ENCODE measurements around the gene FAM13A.

FAM13A gene

GRCh38 chr4:88963817-88964216 lies 93.2 kb downstream of the FAM13A start:
- H3K9me3 Mint-ChIP-seq, result no peaks in the 10 kb centered on the region
- ATAC-seq (replicated peaks; ENCODE audit: extremely low read depth, poor library complexity, severe bottlenecking), result no peak
- H3K27ac Mint-ChIP-seq (ENCODE audit: low read depth), result no peak overlapping the region
- no peak for DNase-seq (ENCODE audit: low spot score in 2 of 2)
- peaks cover 24% of the 10 kb centered on the region for H3K27me3 Mint-ChIP-seq
- H3K4me1 Mint-ChIP-seq, result no peaks in the 10 kb centered on the region
- H3K36me3 Mint-ChIP-seq (ENCODE audit: insufficient read depth), result no peaks in the 10 kb centered on the region
- H3K4me3 Mint-ChIP-seq, result no peak overlapping the region

DNA sequence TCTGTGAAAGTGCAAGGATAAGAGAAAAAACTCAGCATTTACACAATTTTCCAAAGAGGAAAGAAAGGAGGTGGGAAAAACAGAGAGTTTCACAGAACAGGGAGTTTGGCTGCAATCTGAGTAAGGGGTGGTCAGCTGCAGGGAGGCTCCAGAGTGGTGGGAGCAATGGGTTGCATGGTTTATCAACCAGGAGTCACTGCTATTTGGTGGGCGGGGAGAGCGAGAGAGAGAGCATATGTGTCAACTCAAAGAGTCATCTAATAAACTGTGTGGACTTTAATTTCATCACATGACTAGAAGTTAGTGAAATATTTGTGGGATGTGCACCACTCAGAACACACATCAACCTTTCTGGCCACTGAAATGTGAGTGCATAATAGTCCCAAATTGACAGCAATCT lies 94.6 kb downstream of the FAM13A start:
- H3K9me3 Mint-ChIP-seq, result no peaks in the 10 kb centered on the region
- H3K4me1 Mint-ChIP-seq, result no peaks in the 10 kb centered on the region
- no peak overlapping the region for H3K27ac Mint-ChIP-seq (ENCODE audit: low read depth)
- peaks cover 32% of the 10 kb centered on the region for H3K27me3 Mint-ChIP-seq
- H3K36me3 Mint-ChIP-seq (ENCODE audit: insufficient read depth), result no peaks in the 10 kb centered on the region
- no peak for ATAC-seq (replicated peaks; ENCODE audit: extremely low read depth, poor library complexity, severe bottlenecking)
- no peak overlapping the region for H3K4me3 Mint-ChIP-seq
- no peak for DNase-seq (ENCODE audit: low spot score in 2 of 2)

- Mint-ChIP-seq H3K4me3 (no peak overlapping the region), H3K27me3 (peaks cover 37% of the 10 kb centered on the region), H3K27ac (ENCODE audit: low read depth) (no peak overlapping the region), H3K9me3 (no peaks in the 10 kb centered on the region), H3K36me3 (ENCODE audit: insufficient read depth) (no peaks in the 10 kb centered on the region), H3K4me1 (no peaks in the 10 kb centered on the region)
- DNase-seq (ENCODE audit: low spot score in 2 of 2) (no peak), ATAC-seq (replicated peaks; ENCODE audit: extremely low read depth, poor library complexity, severe bottlenecking) (no peak)
These were observed 96.4 kb downstream of the FAM13A start for GRCh38 chr4:88960576-88960975.

DNA sequence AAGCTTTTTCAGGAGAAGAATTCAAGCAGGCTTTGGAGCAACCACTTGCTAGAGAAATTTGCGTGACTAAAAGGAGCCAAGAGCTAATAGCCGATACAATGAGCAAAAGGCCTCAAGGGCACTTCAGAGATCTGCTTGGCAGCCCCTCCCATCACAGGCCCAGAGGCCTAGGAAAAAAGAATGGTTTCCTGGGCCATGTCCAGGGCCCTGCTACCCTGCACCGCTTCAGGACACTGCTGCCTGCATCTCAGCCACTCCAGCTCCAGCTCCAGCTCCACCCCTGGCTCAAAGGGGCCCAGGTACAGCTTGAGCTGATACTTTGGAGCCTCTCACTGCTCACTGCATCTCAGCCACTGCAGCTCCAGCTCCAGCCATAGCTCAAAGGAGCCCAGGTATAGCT lies 98.9 kb downstream of the FAM13A start:
- H3K36me3 Mint-ChIP-seq (ENCODE audit: insufficient read depth), result no peaks in the 10 kb centered on the region
- no peak overlapping the region for H3K4me3 Mint-ChIP-seq
- no peak overlapping the region for H3K27ac Mint-ChIP-seq (ENCODE audit: low read depth)
- no peaks in the 10 kb centered on the region for H3K4me1 Mint-ChIP-seq
- no peaks in the 10 kb centered on the region for H3K9me3 Mint-ChIP-seq
- ATAC-seq (replicated peaks; ENCODE audit: extremely low read depth, poor library complexity, severe bottlenecking), result no peak
- peaks cover 37% of the 10 kb centered on the region for H3K27me3 Mint-ChIP-seq
- DNase-seq (ENCODE audit: low spot score in 2 of 2), result no peak

DNA sequence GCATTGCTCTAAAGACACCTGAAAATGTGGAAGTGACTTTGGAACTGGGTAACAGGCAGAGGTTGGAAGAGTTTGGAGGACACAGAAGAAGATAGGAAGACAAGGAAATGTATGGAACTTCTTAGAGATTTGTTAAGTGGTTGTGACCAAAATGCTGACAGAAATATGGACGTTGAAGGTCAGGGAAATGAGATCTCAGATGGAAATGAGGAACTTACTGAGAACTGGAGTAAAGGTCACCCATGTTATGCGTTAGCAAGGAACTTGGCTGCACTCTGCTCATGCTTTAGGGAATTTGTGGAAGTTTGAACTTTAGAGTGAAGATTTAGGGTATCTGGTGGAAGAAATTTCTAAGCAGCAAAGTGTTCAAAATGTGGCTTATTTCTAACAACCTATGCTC lies 99.4 kb downstream of the FAM13A start:
- no peak for ATAC-seq (replicated peaks; ENCODE audit: extremely low read depth, poor library complexity, severe bottlenecking)
- no peaks in the 10 kb centered on the region for H3K4me1 Mint-ChIP-seq
- no peaks in the 10 kb centered on the region for H3K36me3 Mint-ChIP-seq (ENCODE audit: insufficient read depth)
- H3K27me3 Mint-ChIP-seq, result peaks cover 36% of the 10 kb centered on the region
- no peaks in the 10 kb centered on the region for H3K9me3 Mint-ChIP-seq
- no peak overlapping the region for H3K27ac Mint-ChIP-seq (ENCODE audit: low read depth)
- no peak overlapping the region for H3K4me3 Mint-ChIP-seq
- DNase-seq (ENCODE audit: low spot score in 2 of 2), result no peak

GRCh38 chr4:88955580-88956380 lies 101.2 kb downstream of the FAM13A start:
- peaks cover 27% of the 10 kb centered on the region for H3K27me3 Mint-ChIP-seq
- H3K36me3 Mint-ChIP-seq (ENCODE audit: insufficient read depth), result no peaks in the 10 kb centered on the region
- H3K4me3 Mint-ChIP-seq, result no peak overlapping the region
- H3K4me1 Mint-ChIP-seq, result no peaks in the 10 kb centered on the region
- ATAC-seq (replicated peaks; ENCODE audit: extremely low read depth, poor library complexity, severe bottlenecking) (no peak), DNase-seq (ENCODE audit: low spot score in 2 of 2) (no peak)
- no peaks in the 10 kb centered on the region for H3K9me3 Mint-ChIP-seq
- no peak overlapping the region for H3K27ac Mint-ChIP-seq (ENCODE audit: low read depth)

DNA sequence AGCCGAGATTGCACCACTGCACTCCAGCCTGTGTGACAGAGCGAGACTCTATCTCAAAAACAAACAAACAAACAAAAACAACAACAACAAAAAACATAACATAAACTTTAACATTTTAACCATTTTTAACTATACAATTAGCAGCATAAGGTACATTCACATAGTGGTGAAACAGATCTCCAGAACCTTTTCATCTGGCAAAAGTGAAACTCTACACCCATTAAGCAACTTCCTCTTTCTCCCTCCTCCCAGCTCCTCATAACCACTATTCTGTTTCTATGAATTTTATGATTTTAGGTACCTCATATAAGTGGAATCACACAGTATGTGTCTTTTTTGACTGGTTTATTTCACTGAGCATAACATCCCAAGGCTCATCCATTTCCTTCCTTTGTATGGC lies 103.6 kb downstream of the FAM13A start:
- DNase-seq (ENCODE audit: low spot score in 2 of 2), result no peak
- no peaks in the 10 kb centered on the region for H3K36me3 Mint-ChIP-seq (ENCODE audit: insufficient read depth)
- no peak for ATAC-seq (replicated peaks; ENCODE audit: extremely low read depth, poor library complexity, severe bottlenecking)
- no peaks in the 10 kb centered on the region for H3K4me1 Mint-ChIP-seq
- H3K27ac Mint-ChIP-seq (ENCODE audit: low read depth), result no peak overlapping the region
- no peaks in the 10 kb centered on the region for H3K9me3 Mint-ChIP-seq
- H3K4me3 Mint-ChIP-seq, result no peak overlapping the region
- H3K27me3 Mint-ChIP-seq, result peaks cover 15% of the 10 kb centered on the region

DNA sequence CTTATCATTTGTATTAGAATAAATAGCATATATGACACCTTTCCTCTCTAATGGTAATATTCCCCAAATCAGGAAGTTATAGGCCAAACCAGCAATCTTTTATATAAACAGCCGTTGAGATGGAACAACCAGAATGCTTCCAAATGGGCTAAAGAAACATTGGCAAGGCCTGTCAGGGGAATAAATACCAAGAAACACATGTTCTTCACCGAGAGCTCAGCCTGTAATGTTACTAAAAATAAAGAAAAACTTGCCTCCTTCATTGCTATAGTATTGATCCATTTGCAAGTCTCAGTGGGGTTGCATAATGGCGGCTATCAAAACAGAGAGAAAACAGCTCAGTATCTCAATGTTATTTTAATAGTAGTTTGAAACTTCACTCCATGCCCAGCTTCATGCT lies 104.9 kb downstream of the FAM13A start:
- Mint-ChIP-seq H3K27me3 (peaks cover 14% of the 10 kb centered on the region), H3K4me1 (no peaks in the 10 kb centered on the region), H3K36me3 (ENCODE audit: insufficient read depth) (no peaks in the 10 kb centered on the region), H3K27ac (ENCODE audit: low read depth) (no peak overlapping the region), H3K9me3 (no peaks in the 10 kb centered on the region), H3K4me3 (no peak overlapping the region)
- DNase-seq (ENCODE audit: low spot score in 2 of 2), result no peak
- ATAC-seq (replicated peaks; ENCODE audit: extremely low read depth, poor library complexity, severe bottlenecking), result no peak

GRCh38 chr4:88949605-88950004 lies 107.4 kb downstream of the FAM13A start:
- Mint-ChIP-seq H3K36me3 (ENCODE audit: insufficient read depth) (no peaks in the 10 kb centered on the region), H3K4me3 (no peak overlapping the region), H3K4me1 (no peaks in the 10 kb centered on the region), H3K27ac (ENCODE audit: low read depth) (no peak overlapping the region), H3K9me3 (no peaks in the 10 kb centered on the region), H3K27me3 (peaks cover 12% of the 10 kb centered on the region)
- DNase-seq (ENCODE audit: low spot score in 2 of 2) (no peak), ATAC-seq (replicated peaks; ENCODE audit: extremely low read depth, poor library complexity, severe bottlenecking) (no peak)

DNA sequence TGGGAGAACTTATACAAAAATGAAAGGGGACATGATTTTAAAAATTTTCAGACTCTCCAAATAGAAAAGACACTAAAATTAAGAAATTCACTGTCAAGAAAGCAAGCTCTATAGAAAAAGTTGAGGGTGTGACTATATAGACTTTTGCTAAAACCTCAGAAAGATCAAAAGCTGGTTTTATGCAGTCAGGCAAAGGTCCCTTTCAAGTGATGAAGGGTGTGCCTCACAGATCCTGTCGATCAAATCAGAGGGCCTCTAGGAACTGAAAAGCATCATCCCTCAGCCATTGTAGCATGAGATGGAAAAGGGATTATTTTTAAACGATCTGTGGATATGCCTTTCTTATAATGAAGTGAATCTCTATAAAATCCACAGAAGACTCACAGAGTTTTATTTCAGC lies 116.5 kb downstream of the FAM13A start:
- no peaks in the 10 kb centered on the region for H3K36me3 Mint-ChIP-seq (ENCODE audit: insufficient read depth)
- ATAC-seq (replicated peaks; ENCODE audit: extremely low read depth, poor library complexity, severe bottlenecking), result no peak
- H3K4me3 Mint-ChIP-seq, result no peak overlapping the region
- no peak for DNase-seq (ENCODE audit: low spot score in 2 of 2)
- H3K27me3 Mint-ChIP-seq, result peaks cover 7% of the 10 kb centered on the region
- peaks cover 4% of the 10 kb centered on the region for H3K4me1 Mint-ChIP-seq
- H3K9me3 Mint-ChIP-seq, result no peaks in the 10 kb centered on the region
- H3K27ac Mint-ChIP-seq (ENCODE audit: low read depth), result no peak overlapping the region

DNA sequence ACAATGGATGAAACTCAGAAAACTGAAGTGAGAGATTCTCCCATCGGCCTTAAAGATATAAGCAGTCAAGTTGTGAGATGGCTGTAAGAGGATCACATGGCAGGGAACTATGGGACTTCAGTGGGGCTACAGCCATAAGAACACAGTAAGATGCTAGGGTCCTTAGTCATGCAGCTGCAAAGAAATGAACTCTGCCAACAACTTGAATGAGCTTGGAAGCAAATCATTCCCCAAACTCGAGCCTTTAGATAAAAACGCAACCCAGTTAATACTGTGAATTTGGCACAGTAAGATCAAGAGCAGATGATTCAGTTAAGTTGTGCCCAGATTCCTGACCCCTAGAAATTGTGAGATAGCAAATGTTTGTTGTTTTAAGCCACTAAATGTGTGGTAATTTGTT lies 117.3 kb downstream of the FAM13A start:
- Mint-ChIP-seq H3K36me3 (ENCODE audit: insufficient read depth) (peaks cover 2% of the 10 kb centered on the region), H3K4me1 (peaks cover 4% of the 10 kb centered on the region), H3K4me3 (no peak overlapping the region), H3K9me3 (no peaks in the 10 kb centered on the region), H3K27me3 (peaks cover 10% of the 10 kb centered on the region), H3K27ac (ENCODE audit: low read depth) (no peak overlapping the region)
- DNase-seq (ENCODE audit: low spot score in 2 of 2) (no peak), ATAC-seq (replicated peaks; ENCODE audit: extremely low read depth, poor library complexity, severe bottlenecking) (no peak)

GRCh38 chr4:88938138-88938537 lies 118.8 kb downstream of the FAM13A start:
- Mint-ChIP-seq H3K27ac (ENCODE audit: low read depth) (no peak overlapping the region), H3K4me1 (peaks cover 4% of the 10 kb centered on the region), H3K27me3 (peaks cover 20% of the 10 kb centered on the region), H3K4me3 (no peak overlapping the region), H3K9me3 (no peaks in the 10 kb centered on the region), H3K36me3 (ENCODE audit: insufficient read depth) (peaks cover 2% of the 10 kb centered on the region)
- DNase-seq (ENCODE audit: low spot score in 2 of 2) (no peak), ATAC-seq (replicated peaks; ENCODE audit: extremely low read depth, poor library complexity, severe bottlenecking) (no peak)

- H3K4me3 Mint-ChIP-seq, result no peak overlapping the region
- peaks cover 2% of the 10 kb centered on the region for H3K36me3 Mint-ChIP-seq (ENCODE audit: insufficient read depth)
- H3K27me3 Mint-ChIP-seq, result peaks cover 20% of the 10 kb centered on the region
- peaks cover 4% of the 10 kb centered on the region for H3K4me1 Mint-ChIP-seq
- DNase-seq (ENCODE audit: low spot score in 2 of 2) (no peak), ATAC-seq (replicated peaks; ENCODE audit: extremely low read depth, poor library complexity, severe bottlenecking) (no peak)
- H3K27ac Mint-ChIP-seq (ENCODE audit: low read depth), result no peak overlapping the region
- H3K9me3 Mint-ChIP-seq, result no peaks in the 10 kb centered on the region
These were observed 119.9 kb downstream of the FAM13A start for GRCh38 chr4:88937081-88937480.
